Measurements from ENCODE around the gene PTGER3. TPM values are rescaled to one million over a fixed set of nuclear protein-coding genes. Genes with fewer than 3 reads are reported as not detected.

Gene PTGER3
- total RNA-seq, 1 donor from 2014 or later: 0.64 TPM

- Histone ChIP-seq H3K4me1 (ENCODE audit: insufficient read depth, low read length) (no peaks in the 10 kb centered on the region), H3K79me2 (ENCODE audit: insufficient read depth, low read length) (no peaks in the 10 kb centered on the region), H3K36me3 (ENCODE audit: insufficient read depth, low read length) (no peaks in the 10 kb centered on the region), H2AFZ (ENCODE audit: low read depth, low read length) (no peak overlapping the region), H3K27ac (ENCODE audit: low read depth, low read length) (no peak overlapping the region), H3K9me3 (ENCODE audit: insufficient read depth, low read depth, low read length) (no peaks in the 10 kb centered on the region), H4K20me1 (ENCODE audit: insufficient read depth, low read length) (no peaks in the 10 kb centered on the region), H3K27me3 (ENCODE audit: insufficient read depth, low read length) (no peaks in the 10 kb centered on the region), H3K4me3 (ENCODE audit: insufficient read depth, low read depth, low read length) (no peak overlapping the region), H3K4me2 (ENCODE audit: low read length) (no peak overlapping the region), H3K9ac (ENCODE audit: low read length) (no peak overlapping the region)
- no peak overlapping the region for H3K27ac Mint-ChIP-seq (ENCODE audit: unreplicated experiment)
- H3K27me3 Mint-ChIP-seq (ENCODE audit: low read depth, unreplicated experiment): no peaks in the 10 kb centered on the region
- H3K4me1 Mint-ChIP-seq (ENCODE audit: low read depth, unreplicated experiment): no peaks in the 10 kb centered on the region
- H3K9me3 Mint-ChIP-seq (ENCODE audit: unreplicated experiment): no peaks in the 10 kb centered on the region
- H3K4me3 Mint-ChIP-seq (ENCODE audit: unreplicated experiment): no peak overlapping the region
- TF ChIP-seq CTCF (IDR thresholded peaks at IDR 0.05; ENCODE audit: insufficient read depth, low read depth, low read length) (no peak), EZH2 (IDR thresholded peaks at IDR 0.05; ENCODE audit: insufficient read depth, low read length) (no peak)
- FAIRE-seq: no peak
- DNase-seq (ENCODE audit: low read depth): no peak
- no peaks in the 10 kb centered on the region for H3K36me3 Mint-ChIP-seq (ENCODE audit: low read depth, unreplicated experiment)
These were observed 44.7 kb downstream of the PTGER3 start for GRCh38 chr1:71002709-71003475.

- no peak overlapping the region for H3K27ac ChIP-seq (ENCODE audit: low read depth, low read length)
- Mint-ChIP-seq H3K4me1 (ENCODE audit: low read depth, unreplicated experiment) (no peaks in the 10 kb centered on the region), H3K9me3 (ENCODE audit: unreplicated experiment) (no peaks in the 10 kb centered on the region), H3K27ac (ENCODE audit: unreplicated experiment) (no peak overlapping the region), H3K36me3 (ENCODE audit: low read depth, unreplicated experiment) (no peaks in the 10 kb centered on the region), H3K27me3 (ENCODE audit: low read depth, unreplicated experiment) (no peaks in the 10 kb centered on the region), H3K4me3 (ENCODE audit: unreplicated experiment) (no peak overlapping the region)
- no peak overlapping the region for H3K4me2 ChIP-seq (ENCODE audit: low read length)
- no peaks in the 10 kb centered on the region for H3K4me1 ChIP-seq (ENCODE audit: insufficient read depth, low read length)
- no peak overlapping the region for H2AFZ ChIP-seq (ENCODE audit: low read depth, low read length)
- H3K4me3 ChIP-seq (ENCODE audit: insufficient read depth, low read depth, low read length): no peak overlapping the region
- no peaks in the 10 kb centered on the region for H3K27me3 ChIP-seq (ENCODE audit: insufficient read depth, low read length)
- no peak overlapping the region for H3K9ac ChIP-seq (ENCODE audit: low read length)
- TF ChIP-seq CTCF (IDR thresholded peaks at IDR 0.05; ENCODE audit: insufficient read depth, low read depth, low read length) (no peak), EZH2 (IDR thresholded peaks at IDR 0.05; ENCODE audit: insufficient read depth, low read length) (no peak)
- FAIRE-seq: no peak
- no peaks in the 10 kb centered on the region for H3K9me3 ChIP-seq (ENCODE audit: insufficient read depth, low read depth, low read length)
- no peaks in the 10 kb centered on the region for H3K36me3 ChIP-seq (ENCODE audit: insufficient read depth, low read length)
- H3K79me2 ChIP-seq (ENCODE audit: insufficient read depth, low read length): no peaks in the 10 kb centered on the region
- H4K20me1 ChIP-seq (ENCODE audit: insufficient read depth, low read length): no peaks in the 10 kb centered on the region
- no peak for DNase-seq (ENCODE audit: low read depth)
These were observed 46.0 kb downstream of the PTGER3 start for GRCh38 chr1:71001624-71002023.

GRCh38 chr1:70997793-70998192 lies 49.8 kb downstream of the PTGER3 start:
- no peak overlapping the region for H3K9ac ChIP-seq (ENCODE audit: low read length)
- no peaks in the 10 kb centered on the region for H3K36me3 ChIP-seq (ENCODE audit: insufficient read depth, low read length)
- no peak overlapping the region for H3K4me3 Mint-ChIP-seq (ENCODE audit: unreplicated experiment)
- no peak overlapping the region for H2AFZ ChIP-seq (ENCODE audit: low read depth, low read length)
- H3K4me2 ChIP-seq (ENCODE audit: low read length): no peak overlapping the region
- no peaks in the 10 kb centered on the region for H3K27me3 Mint-ChIP-seq (ENCODE audit: low read depth, unreplicated experiment)
- no peaks in the 10 kb centered on the region for H3K9me3 Mint-ChIP-seq (ENCODE audit: unreplicated experiment)
- no peaks in the 10 kb centered on the region for H4K20me1 ChIP-seq (ENCODE audit: insufficient read depth, low read length)
- TF ChIP-seq EZH2 (IDR thresholded peaks at IDR 0.05; ENCODE audit: insufficient read depth, low read length) (no peak), CTCF (IDR thresholded peaks at IDR 0.05; ENCODE audit: insufficient read depth, low read depth, low read length) (no peak)
- H3K79me2 ChIP-seq (ENCODE audit: insufficient read depth, low read length): no peaks in the 10 kb centered on the region
- FAIRE-seq: no peak
- H3K9me3 ChIP-seq (ENCODE audit: insufficient read depth, low read depth, low read length): no peaks in the 10 kb centered on the region
- H3K4me3 ChIP-seq (ENCODE audit: insufficient read depth, low read depth, low read length): no peak overlapping the region
- no peak overlapping the region for H3K27ac ChIP-seq (ENCODE audit: low read depth, low read length)
- no peaks in the 10 kb centered on the region for H3K36me3 Mint-ChIP-seq (ENCODE audit: low read depth, unreplicated experiment)
- H3K27ac Mint-ChIP-seq (ENCODE audit: unreplicated experiment): no peak overlapping the region
- no peaks in the 10 kb centered on the region for H3K4me1 Mint-ChIP-seq (ENCODE audit: low read depth, unreplicated experiment)
- H3K4me1 ChIP-seq (ENCODE audit: insufficient read depth, low read length): no peaks in the 10 kb centered on the region
- no peaks in the 10 kb centered on the region for H3K27me3 ChIP-seq (ENCODE audit: insufficient read depth, low read length)
- DNase-seq (ENCODE audit: low read depth): no peak
